Heart right ventricle (tissue), 16 donors: ENCODE results near the gene PRPF19. TPM values are rescaled to one million over a fixed set of nuclear protein-coding genes. Genes with fewer than 3 reads are reported as not detected.
A peak's percentile ranks its signal among the peaks of the same experiment; 100 is the strongest.

Source experiments
- ATAC-seq, 8 donors: fragments of 200-7000 bp; cut with Tn5 transposase; one replicate each; pipeline ENCODE4 v1.9.1; 2020; ENCODE audit warnings: mild to moderate bottlenecking in 8 of 8, moderate library complexity in 8 of 8, moderate number of reproducible peaks in 1 of 8
- DNase-seq, 2 donors: peaks; one replicate each; pipeline ENCODE4 v3.0.0-alpha.2; 2020
- H3K27ac ChIP-seq, 10 donors: fragments of 200-600 bp; sonication (generic) in 2 of 10; one replicate each; pipeline versions ENCODE4 v1.5.0 to v1.8.0; 2020 to 2022; ENCODE audit warnings: mild to moderate bottlenecking in 3 of 10
- H3K27me3 ChIP-seq, 7 donors: fragments of 200-600 bp; one replicate each; pipeline ENCODE4 v1.8.0; 2021 to 2022; ENCODE audit warnings: mild to moderate bottlenecking in 2 of 7
- H3K36me3 ChIP-seq, 9 donors: fragments of 200-600 bp; sonication (generic) in 1 of 9; one replicate each; pipeline versions ENCODE4 v1.5.0 to v1.8.0; 2020 to 2022; ENCODE audit warnings: mild to moderate bottlenecking in 2 of 9
- H3K4me1 ChIP-seq, 9 donors: fragments of 200-600 bp; sonication (generic) in 1 of 9; one replicate each; pipeline versions ENCODE4 v1.5.0 to v1.8.0; 2020 to 2022; ENCODE audit warnings: mild to moderate bottlenecking in 4 of 9
- H3K4me3 ChIP-seq, 10 donors: fragments of 200-600 bp; sonication (generic) in 2 of 10; one replicate each; pipeline versions ENCODE4 v1.5.0 to v1.8.0; 2020 to 2022; ENCODE audit warnings: mild to moderate bottlenecking in 7 of 10, moderate library complexity in 2 of 10
- H3K9me3 ChIP-seq, 11 donors: fragments of 200-600 bp in 10 of 11; sonication (generic) in 2 of 11; one replicate each; pipeline versions ENCODE4 v1.5.0 to v1.8.0; 2013 to 2022; ENCODE audit warnings: mild to moderate bottlenecking in 2 of 11, control low read depth in 1 of 11, moderate library complexity in 1 of 11
- CTCF ChIP-seq, 9 donors: fragments of 200-600 bp; sonication (generic) in 2 of 9; IDR thresholded peaks; one replicate each; pipeline versions ENCODE4 v1.5.0 to v1.8.0; 2021 to 2022; ENCODE audit warnings: antibody characterized with exemption in 9 of 9, mild to moderate bottlenecking in 5 of 9, moderate library complexity in 1 of 9
- WGBS, 2 donors: extraction: QIAGEN DNeasy Blood & Tissue Kit; methylation state at CpG; one replicate each; pipeline ENCODE4 v1.1.7; 2013; ENCODE audit warnings: inconsistent platforms in 1 of 2; 5-methylcytosine and 5-hydroxymethylcytosine counted together
- intact Hi-C, 10 donors: fragments of 100-400 bp; cut with DNase I; formaldehyde crosslinking; loops; one replicate each; pipeline versions ENCODE4 v1.11.1 to v1.14.2; 2022
- polyA plus RNA-seq, 2 donors: library from polyadenylated mRNA; stranded (reverse); fragments of 200-250 nt; gene quantifications; one replicate each; pipeline ENCODE4 v1.2.3, GENCODE V29; 2013
- total RNA-seq, 10 donors: library from RNA; stranded (reverse); fragmentation: NEBNext Ultra II Directional in 3 of 10; extraction: Animal tissue kit (Norgen Biotek cat#: 25700) in 3 of 10; gene quantifications; one replicate each; pipeline versions ENCODE4 v1.2.1 to v1.2.4, GENCODE V29; 2021 to 2023
- donor health status: Arrhythmogenic right ventricular cardiomyopathy.
- donor health status: ischemic (EF 13 %, LVEDD 7.1; RV severe dilation, severe dysfunction).
- donor health status: healthy with polysubstance abuse.
- donor health status: DM: no; HTN: yes; CAD: no.
- donor health status: DM: no; HTN: no; CAD: no.
- donor health status: ischemic (EF 25% LVEDD 6.9; RV normal size, moderate dysfunction).
- donor health status: ischemic (EF 25% LVEDD 5.7; RV mildly dilated, moderate dysfunction).
- donor health status: healthy.
- donor health status: DM: yes; HTN: yes; CAD: no.
- donor health status: Ischemic cardiomyopathy.
- donor health status: ischemic (EF 35%, LVEDD 5.7; RV mildly dilated, moderate dysfunction).
- donor health status: nonischemic (EF 11% LVEDD 7.7; RV severe dilation, severe dysfunction).
- donor health status: DM: yes; HTN: yes; CAD: no.
- donor health status: PGD.
- donor health status: ischemic (EF 29% LVEDD 5.4; RV normal size, mild dysfunction).
- donor health status: nonischemic (EF 23%, LVEDD 6.1; RV moderate dilation, normal function).

The PRPF19 gene
- total and polyA plus RNA-seq, 12 donors: 32.0 to 53.0 (median 40.1) TPM

GRCh38 chr11:60862171-60862570 lies 44.2 kb downstream of the PRPF19 start:
- Histone ChIP-seq H3K36me3 (no peaks in the 10 kb centered on the region), H3K9me3 (no peaks in the 10 kb centered on the region), H3K4me3 (no peak overlapping the region), H3K27ac (no peak overlapping the region), H3K27me3 (no peaks in the 10 kb centered on the region), H3K4me1 (peaks cover 0 to 14% (median 0%) of the 10 kb centered on the region in 9 donors)
- intact Hi-C loops: no loop called here
- no peak for ATAC-seq
- 95 to 98% methylated on average over 9 of the region's 9 CpGs for WGBS, 2 donors
- no peak for TF ChIP-seq CTCF (IDR thresholded peaks at IDR 0.05)
- DNase-seq: no peak

- H3K4me1 ChIP-seq: peaks cover 0 to 14% (median 0%) of the 10 kb centered on the region in 9 donors
- DNase-seq: no peak
- H3K9me3 ChIP-seq: no peaks in the 10 kb centered on the region
- intact Hi-C loops: no loop called here
- no peaks in the 10 kb centered on the region for H3K27me3 ChIP-seq
- peak in 2 of 8 donors; percentile 28 to 46 for ATAC-seq
- 43 to 49% methylated on average over 7 of the region's 7 CpGs for WGBS, 2 donors
- no peak for TF ChIP-seq CTCF (IDR thresholded peaks at IDR 0.05)
- H3K4me3 ChIP-seq: no peak overlapping the region
- H3K36me3 ChIP-seq: no peaks in the 10 kb centered on the region
- H3K27ac ChIP-seq: no peak overlapping the region
Measured at GRCh38 chr11:60860943-60861342, 45.4 kb downstream of the PRPF19 start.

- Histone ChIP-seq H3K27ac (no peak overlapping the region), H3K36me3 (no peaks in the 10 kb centered on the region), H3K27me3 (no peaks in the 10 kb centered on the region), H3K9me3 (no peaks in the 10 kb centered on the region), H3K4me3 (no peak overlapping the region), H3K4me1 (peaks cover 0 to 14% (median 0%) of the 10 kb centered on the region in 9 donors)
- WGBS, 2 donors: 84 to 92% methylated on average over 15 of the region's 15 CpGs
- DNase-seq: no peak
- TF ChIP-seq CTCF (IDR thresholded peaks at IDR 0.05): no peak
- intact Hi-C loops: no loop called here
- ATAC-seq: no peak
Measured at GRCh38 chr11:60859616-60860250, 46.7 kb downstream of the PRPF19 start.

GRCh38 chr11:60858731-60859464 lies 47.5 kb downstream of the PRPF19 start:
- no peaks in the 10 kb centered on the region for H3K36me3 ChIP-seq
- DNase-seq: no peak
- peaks cover 0 to 4% (median 0%) of the 10 kb centered on the region in 7 donors for H3K27me3 ChIP-seq
- no peak overlapping the region for H3K4me3 ChIP-seq
- no peak for TF ChIP-seq CTCF (IDR thresholded peaks at IDR 0.05)
- H3K9me3 ChIP-seq: no peaks in the 10 kb centered on the region
- ATAC-seq: no peak
- peaks cover 0 to 11% (median 0%) of the 10 kb centered on the region in 9 donors for H3K4me1 ChIP-seq
- intact Hi-C loops: no loop called here
- peak overlapping the region in 1 of 10 donors; percentile 40 for H3K27ac ChIP-seq
- 69 to 75% methylated on average over 4 of the region's 4 CpGs for WGBS, 2 donors
